GM21825 (cell line): Measurements from ENCODE around the gene ATP10A.

Experiments
- ATAC-seq: cut with Tn5 transposase; IDR thresholded peaks from one replicate; pipeline ENCODE4 v1.9.1; 2021; ENCODE audit warnings: mild to moderate bottlenecking, moderate library complexity; ENCODE audit not compliant: unreplicated experiment

ATP10A gene

DNA sequence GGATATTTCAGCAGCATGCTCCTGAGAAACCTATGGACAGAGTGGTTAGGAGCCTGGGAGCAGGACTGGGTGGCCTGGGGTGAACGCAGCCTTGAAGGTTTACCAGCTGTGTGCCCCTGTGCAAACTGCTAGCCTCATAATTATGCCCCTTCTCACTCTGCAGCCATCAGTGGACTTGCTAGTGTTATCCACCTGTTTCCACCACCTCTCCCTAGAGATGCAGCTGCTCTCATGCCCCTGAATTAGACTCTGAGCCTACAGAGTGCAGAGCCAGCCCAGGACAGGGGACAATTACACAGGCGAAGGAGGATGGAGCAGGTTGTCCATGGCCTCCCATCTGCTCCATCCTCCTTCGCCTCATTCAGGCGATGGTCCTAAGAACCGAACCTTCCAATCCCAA is 175.9 kb downstream of the ATP10A start:
- ATAC-seq: no peak

DNA sequence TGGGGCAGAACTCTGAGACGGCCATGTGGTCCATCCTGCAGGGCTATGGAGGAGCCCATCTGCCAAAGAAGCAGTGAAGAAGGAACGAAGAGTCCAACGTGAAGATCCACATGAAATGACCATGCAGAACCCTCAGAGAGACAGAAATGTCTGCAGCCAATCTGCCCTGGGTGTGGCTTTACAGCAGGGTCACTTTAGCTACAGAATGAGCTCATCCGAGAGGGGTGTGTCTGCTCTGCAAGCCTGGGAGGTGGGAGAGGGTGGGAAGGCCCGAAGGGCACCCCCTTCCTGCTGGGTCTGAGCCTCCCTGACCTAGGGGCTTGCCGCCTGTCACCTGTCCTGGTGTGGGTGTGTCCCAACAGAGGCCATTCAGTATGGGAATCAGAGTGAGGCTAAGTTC is 176.3 kb downstream of the ATP10A start:
- ATAC-seq: no peak

- no peak for ATAC-seq
These were observed 178.4 kb downstream of the ATP10A start for GRCh38 chr15:25684521-25685431.

DNA sequence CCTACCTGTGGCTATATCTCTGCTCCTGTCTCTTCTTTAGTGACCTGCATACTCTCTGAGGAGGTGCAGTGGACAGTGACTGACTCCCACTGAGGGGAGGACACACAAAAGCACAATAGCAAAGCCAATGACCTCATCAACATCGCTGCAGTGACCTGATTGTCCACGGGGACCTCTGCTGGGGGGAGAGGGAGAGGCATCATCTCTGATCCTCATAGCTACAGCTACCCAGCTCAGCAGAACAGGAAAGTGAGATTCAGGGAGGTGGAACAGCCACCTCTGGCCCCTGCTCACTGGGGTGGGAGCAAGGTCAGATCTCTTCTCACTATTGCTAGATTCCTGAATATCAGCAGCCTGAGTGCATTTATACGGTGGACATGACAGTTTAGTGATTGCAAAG is 179.2 kb downstream of the ATP10A start:
- no peak for ATAC-seq

- ATAC-seq: no peak
These were observed 179.7 kb downstream of the ATP10A start for GRCh38 chr15:25683415-25683814.

DNA sequence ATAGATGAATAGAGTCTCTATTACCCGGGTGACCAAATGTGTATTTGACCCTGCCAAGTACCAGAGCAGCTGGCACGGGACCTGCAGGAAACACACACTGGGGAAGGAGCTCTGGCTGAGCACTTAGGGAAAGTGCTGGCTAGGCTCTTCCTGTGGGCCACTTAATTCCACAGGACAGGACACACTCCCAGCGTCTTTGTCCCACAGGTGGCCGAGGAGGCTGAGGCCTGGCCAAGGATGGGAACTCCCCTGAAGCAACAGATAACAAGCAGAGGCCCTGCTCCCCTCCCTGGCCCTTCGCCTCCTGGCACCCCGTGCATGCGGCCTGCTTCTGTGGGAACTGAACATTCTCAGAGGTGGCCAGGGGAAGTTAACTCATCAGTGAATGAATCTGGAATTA is 180.8 kb downstream of the ATP10A start:
- no peak for ATAC-seq

GRCh38 chr15:25680686-25681025 is 182.5 kb downstream of the ATP10A start:
- no peak for ATAC-seq

- ATAC-seq: no peak
These were observed 183.0 kb downstream of the ATP10A start for GRCh38 chr15:25679964-25680685.

GRCh38 chr15:25679492-25679891 is 183.6 kb downstream of the ATP10A start:
- no peak for ATAC-seq

DNA sequence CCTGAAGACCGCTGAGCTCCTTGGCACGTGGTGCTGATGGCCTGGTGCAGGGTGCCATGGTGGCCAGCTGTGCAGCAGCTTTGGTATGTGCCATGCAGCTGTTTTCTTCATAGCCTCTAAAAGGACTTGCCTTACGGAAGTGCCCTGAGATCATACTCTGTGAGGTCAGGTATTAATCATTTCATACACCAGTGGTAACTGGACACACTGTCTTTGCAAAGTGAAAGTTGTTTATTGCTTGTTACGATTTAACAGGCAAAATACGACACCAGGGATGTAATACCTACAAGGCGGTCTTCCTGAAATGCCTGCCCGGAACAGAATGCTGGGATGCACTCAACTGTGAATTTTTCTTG is 184.6 kb downstream of the ATP10A start:
- ATAC-seq: no peak

DNA sequence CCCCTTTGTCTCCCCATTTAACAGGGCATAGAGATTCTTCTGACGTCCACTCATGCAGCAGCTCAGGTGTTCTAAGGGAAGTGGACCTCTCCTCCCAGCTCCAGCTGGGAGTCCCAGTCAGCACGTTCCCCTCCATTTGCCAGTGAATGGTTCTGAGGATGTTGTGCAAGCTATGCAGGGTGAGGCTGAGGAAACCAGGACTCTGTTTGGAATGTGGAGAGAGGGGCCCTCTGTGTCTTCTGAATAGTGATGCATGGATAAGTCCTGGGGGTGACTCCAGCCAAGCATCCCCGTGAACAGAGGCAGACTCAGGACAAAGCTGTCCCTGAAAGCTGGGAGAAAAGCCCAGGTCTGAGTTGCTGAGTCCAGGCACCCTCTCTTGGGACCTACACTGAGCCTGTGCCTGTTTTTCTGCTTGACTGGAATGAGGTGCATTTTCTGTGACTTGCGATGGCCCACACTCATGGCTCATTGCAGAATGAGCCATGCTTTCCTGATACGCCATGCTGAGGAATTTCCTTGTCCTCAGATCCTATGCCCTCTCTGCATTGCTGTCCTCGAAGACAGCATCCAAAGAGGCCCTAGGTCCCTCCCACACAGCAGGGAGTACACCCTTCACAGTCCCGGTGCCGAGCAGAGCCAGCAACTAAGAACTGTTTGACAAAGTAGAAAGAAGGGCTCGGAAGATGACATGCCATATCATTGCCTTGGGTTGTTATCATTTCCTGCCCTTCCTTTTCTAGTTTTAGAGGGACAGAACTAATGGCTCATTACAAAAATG is 185.2 kb downstream of the ATP10A start:
- ATAC-seq: no peak

DNA sequence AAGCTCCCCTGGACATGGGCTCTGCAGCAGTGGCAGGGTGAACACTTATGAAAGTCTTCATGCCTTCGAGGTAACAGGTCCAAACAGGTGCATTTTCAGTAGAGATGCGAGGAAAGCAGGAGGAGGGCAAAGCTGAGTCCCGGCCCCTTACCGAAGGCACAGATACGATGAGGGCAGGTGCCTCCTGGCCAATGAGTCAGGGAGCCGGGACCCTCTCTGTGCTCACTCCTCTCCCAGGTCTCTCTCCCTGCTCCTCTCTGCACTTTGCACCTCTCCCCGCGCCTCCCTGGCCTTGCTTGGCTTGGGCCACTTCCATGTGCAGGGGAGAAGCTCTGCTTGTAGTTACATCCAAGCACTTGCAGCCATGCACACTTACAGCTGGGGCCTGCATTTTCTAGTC is 187.1 kb downstream of the ATP10A start:
- no peak for ATAC-seq

DNA sequence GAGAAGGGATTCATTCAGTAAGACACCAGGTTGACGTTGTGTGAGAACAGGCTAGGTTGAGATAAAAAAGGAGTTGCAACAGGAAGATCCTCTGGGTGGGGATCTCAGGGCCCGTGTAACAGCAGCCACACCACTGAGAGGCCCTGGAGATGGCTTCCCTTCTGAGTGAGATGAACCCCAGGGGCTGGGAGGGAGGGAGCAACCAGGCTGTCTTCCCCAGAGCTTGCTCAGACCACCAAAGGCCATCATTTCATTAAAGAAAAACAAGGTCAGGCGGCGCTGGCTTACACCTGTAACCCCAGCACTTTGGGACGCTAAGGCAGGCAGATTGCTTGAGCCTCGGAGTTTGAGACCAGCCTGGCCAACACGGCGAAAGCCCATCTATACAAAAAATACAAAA is 187.7 kb downstream of the ATP10A start:
- no peak for ATAC-seq

GRCh38 chr15:25674913-25675312 is 188.2 kb downstream of the ATP10A start:
- no peak for ATAC-seq

DNA sequence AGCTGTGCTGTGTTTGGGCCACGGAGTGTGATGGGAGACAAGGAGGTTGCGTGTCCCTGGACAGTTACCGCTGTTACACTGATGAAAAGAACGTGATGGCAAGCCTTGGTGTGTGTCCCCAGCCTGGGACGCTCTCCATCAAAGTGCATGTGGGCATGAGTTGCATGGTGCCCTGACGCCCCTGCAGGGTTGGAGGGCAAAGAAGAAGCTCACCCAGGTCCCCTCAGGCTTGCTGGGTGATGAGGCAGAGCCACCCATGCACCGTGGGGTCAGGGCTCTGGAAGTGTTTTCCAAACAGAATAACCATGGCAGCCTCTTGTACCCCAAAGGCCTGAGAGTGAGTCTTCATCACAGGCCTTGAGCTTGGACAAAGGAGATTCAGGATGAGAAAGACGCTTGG is 189.2 kb downstream of the ATP10A start:
- ATAC-seq: no peak

- ATAC-seq: no peak
These were observed 189.8 kb downstream of the ATP10A start for GRCh38 chr15:25673351-25673750.

- no peak for ATAC-seq
These were observed 192.0 kb downstream of the ATP10A start for GRCh38 chr15:25671132-25671531.

DNA sequence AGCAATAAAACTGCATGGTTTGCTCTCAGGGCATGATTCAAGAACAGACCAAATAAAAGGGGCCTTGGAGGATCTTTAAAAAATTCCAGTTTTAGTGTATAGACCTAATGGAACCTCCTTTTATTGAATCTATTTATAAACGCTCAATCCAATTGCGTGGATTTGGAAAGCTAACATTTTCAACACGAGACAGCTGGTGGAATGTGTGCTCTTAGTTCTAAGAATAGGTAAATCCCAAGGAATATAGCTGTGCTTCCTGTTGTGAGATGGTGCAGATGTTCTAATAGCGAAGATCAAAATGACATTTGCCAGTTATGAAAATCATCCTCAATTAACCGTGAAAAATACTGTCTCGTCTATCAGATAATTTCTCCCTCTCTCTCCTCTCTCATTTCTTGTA is 192.5 kb downstream of the ATP10A start:
- no peak for ATAC-seq

DNA sequence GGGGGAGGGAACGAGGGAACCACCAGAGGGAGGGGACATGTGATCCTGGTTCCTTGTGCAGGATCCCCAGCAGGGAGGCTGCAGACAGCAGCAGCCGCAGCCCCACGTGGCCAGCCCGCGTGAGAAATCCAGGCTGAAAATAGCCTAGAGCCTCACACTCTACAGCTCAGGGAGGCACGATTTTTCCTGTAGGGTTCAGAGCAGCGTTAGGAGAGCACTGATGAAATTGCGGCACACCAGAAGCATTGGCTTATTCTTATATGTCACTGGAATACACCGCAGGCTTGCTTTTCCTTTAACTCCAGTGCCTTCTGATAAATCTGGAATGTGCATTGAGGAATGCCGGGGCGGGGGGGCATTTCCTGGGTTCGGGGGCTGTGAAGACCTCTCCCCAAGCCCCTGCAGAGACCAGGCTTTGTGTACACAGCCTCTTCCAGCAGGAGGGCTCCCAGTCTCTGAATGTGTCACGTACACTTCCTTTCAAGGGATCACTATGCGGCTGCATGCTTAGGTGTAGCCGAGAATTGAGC is 193.0 kb downstream of the ATP10A start:
- ATAC-seq: no peak

DNA sequence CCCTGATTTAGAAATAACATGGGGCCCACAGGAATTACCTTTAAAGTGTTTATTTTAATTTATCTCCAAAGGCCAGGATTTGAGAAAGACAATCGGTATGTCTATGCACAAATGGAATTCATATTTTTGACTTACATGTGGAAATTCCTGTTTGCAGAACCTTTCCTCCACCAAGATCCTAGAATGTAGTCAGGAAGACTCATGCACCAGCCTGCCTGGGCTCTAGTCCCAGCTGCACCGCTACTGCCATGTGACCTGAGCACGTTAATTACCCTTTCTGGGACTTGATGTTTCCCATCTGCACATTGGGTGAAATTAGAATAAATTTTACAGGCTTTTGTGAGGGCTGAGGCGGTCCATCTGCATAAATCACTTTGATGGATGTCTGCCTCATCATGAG is 194.2 kb downstream of the ATP10A start:
- ATAC-seq: no peak

DNA sequence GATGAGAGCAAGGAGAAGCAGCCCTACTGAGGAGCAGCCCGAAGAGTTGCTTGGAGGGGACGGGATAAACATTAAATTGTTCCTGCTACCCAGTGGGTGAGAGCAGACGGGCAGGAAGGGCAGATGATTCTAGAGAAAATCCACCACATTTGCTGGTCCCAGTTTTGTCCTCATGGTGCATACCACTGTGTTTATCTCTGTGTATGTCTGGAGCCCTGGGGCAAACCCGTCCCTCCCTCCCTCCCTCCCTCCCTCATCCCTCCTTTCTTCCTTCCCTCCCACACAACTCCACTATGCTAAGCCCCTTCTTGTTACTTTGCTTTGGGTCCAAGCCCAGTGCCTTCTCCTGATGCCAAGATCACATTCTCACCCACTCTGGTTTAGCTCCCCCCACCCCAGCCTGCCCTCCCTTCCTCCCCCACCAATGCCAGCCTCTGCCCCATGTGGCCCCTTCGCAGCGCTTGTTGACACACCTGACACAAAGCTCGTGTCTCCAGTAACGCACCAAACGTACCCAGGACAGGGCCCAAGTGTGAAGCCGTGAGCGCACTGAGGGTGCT is 194.8 kb downstream of the ATP10A start:
- no peak for ATAC-seq
